Measurements from ENCODE around the gene NOVA1.

NOVA1 gene

GRCh38 chr14:26443654-26444053 lies 154.2 kb downstream of the NOVA1 start:
- no peak for DNase-seq

GRCh38 chr14:26429205-26429604 lies 168.6 kb downstream of the NOVA1 start:
- DNase-seq = no peak

- DNase-seq = no peak
Measured at GRCh38 chr14:26427097-26427496, 170.7 kb downstream of the NOVA1 start.

GRCh38 chr14:26424537-26424936 lies 173.3 kb downstream of the NOVA1 start:
- no peak for DNase-seq

- no peak for DNase-seq
Measured at GRCh38 chr14:26415618-26416123, 182.2 kb downstream of the NOVA1 start.

- DNase-seq = no peak
Measured at GRCh38 chr14:26414926-26415325, 182.9 kb downstream of the NOVA1 start.

GRCh38 chr14:26414103-26414502 lies 183.7 kb downstream of the NOVA1 start:
- no peak for DNase-seq

- DNase-seq = no peak
Measured at GRCh38 chr14:26412421-26412820, 185.4 kb downstream of the NOVA1 start.

- no peak for DNase-seq
Measured at GRCh38 chr14:26410189-26410685, 187.6 kb downstream of the NOVA1 start.

GRCh38 chr14:26404927-26405326 lies 192.9 kb downstream of the NOVA1 start:
- DNase-seq = no peak

GRCh38 chr14:26403760-26404159 lies 194.1 kb downstream of the NOVA1 start:
- no peak for DNase-seq

GRCh38 chr14:26402126-26402525 lies 195.7 kb downstream of the NOVA1 start:
- DNase-seq = no peak

GRCh38 chr14:26401179-26401968 lies 196.5 kb downstream of the NOVA1 start:
- no peak for DNase-seq

GRCh38 chr14:26400373-26400772 lies 197.5 kb downstream of the NOVA1 start:
- no peak for DNase-seq

GRCh38 chr14:26398616-26399015 lies 199.2 kb downstream of the NOVA1 start:
- DNase-seq = no peak

Data from activated CD4-positive, alpha-beta T cell treated with anti-CD3 and anti-CD28 coated beads, Interleukin-2, Interleukin-6, amounts not matched to agents 100 ng/mL and 50 ng/mL, durations not matched to agents 16 hours and 8 hours (primary cell).